ENCODE measurements around the gene GRID1.
A peak's percentile ranks its signal among the peaks of the same experiment; 100 is the strongest.

The GRID1 gene

DNA sequence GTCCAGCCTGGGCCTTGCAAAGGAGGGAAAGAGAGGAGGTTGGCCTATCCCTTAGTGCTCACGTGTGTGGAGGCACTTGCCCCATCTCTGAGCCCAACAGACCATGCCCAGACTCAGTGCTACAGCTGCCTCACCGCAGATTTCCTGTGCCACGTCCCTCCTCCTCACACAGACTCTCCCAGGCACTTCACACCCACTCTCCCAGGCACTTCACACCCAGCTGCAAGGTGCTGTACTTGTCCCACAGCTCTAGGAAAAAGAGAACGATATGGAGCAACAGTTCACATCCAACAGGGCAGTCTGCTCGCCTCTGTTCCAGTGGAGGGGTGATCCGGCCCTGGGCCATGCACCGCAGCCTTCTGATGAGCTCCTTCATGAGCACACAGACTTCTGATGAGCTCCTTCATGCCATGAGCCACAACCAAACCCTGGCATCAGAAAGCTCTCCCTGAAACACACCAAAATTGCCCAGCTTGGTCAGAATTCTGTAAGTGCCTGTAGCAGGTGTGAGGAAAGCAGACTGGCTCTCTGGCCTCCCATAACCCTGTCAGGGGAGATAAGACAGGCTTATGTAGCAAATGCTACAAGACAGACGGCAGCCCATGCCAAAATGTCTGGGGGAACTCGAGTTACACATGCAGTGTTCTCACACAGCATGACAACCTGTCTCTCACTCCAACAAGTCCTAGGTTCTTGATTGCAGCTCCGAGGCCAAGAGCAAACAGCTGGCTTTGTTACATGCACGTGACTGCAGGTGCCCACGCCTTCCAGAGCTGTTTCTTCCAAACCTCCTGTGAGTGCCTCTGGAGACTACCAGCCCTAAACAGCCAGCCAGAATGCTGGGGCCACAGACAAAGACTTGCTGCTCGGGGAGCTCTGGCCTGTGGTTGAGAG lies 348.5 kb downstream of the GRID1 start:
- no peak for DNase-seq

DNA sequence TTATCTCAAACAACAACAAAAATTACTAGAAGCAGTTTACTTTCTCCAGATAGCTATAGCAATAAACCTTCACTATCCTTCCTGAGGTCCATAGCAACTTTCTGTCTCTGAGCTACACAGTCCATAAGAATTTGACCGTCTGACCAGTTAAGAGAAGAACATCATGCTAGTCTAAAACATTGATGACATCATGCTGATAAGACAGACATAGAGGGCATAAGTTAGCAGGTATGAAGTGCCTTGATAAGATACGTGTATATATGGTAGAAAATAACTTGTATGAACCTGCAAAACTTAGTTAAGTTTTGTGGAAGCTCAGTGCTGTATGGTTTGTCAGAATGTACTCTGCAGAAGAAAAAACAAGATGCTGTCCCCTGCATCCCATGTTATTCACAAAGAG lies 353.0 kb downstream of the GRID1 start:
- DNase-seq, result no peak

DNA sequence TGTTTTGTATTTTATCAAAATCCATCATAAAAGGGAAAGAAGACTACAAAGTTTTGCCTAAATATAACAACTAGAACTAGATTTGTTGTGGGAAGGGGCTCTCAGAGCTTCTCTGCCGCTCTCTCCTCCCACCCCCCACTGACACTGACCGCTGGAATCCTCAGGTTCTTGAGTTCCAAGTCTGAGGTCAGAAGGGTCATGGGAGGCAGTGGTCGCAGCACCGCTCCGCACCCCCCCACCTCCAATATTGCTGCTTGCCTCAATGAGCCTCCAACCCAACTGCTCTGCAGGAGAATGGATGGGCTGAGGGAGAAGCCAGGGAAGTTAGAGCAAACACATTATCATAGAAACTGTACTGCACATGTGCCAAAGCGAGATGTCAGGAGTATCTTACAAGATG lies 359.4 kb downstream of the GRID1 start:
- DNase-seq, result no peak

DNA sequence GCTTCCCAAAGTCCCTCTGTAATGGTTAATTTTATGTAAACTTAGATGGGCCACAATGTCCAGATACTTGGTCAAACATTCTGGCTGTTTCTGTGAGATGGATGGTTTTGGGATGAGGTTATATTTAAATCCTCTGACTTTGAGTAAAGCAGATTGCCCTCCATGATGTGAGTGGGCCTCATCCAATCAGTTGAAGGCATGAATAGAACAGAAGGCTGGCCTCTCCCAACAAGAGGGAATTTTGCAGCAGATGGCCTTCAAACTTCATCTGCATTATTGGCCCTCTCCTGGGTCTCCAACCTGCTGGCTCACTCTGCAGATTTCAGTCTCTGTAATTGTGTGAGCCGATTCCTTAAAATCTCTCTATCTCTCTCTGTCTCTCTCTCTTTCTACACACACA lies 362.3 kb downstream of the GRID1 start:
- DNase-seq, result no peak

DNA sequence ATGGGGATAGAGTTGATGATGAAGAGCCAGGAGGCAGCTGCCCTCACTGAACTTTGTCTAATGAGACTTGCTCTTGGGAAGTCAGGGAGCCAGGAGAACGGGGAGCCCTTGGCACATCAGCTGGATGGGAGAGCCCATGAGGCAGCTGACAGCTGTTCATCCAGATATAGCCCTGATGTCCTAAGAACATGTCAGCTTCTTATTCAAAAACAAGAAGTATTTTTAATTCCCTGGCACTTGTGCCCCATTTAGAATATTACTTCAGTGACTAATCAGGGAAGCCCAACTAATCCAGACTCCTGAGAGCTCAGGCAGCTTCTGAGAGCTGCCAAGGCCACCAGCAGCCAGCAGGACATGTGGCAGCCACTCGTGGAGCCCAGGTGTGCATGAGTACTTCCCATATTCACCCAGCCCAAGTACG lies 363.4 kb downstream of the GRID1 start:
- DNase-seq, result no peak

DNA sequence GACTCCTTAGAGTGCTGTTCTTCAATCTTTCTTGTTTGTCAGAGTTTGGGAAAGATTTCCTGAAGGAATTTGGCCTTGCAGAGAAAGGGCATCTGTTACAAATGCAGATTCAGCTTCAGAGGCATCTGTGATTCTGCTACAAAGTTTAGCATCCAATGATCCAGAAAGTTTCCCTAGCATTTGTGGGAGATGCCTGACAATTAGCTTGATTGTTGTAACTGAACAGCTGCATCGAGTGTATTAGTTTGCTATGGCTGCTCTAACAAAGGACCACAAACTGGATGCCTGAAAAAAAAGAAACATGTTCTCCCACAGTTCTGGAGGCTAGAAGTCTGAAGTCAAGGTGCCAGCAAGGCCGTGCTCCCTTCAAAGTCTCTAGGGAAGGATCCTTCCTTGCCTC lies 365.1 kb downstream of the GRID1 start:
- DNase-seq, result no peak

DNA sequence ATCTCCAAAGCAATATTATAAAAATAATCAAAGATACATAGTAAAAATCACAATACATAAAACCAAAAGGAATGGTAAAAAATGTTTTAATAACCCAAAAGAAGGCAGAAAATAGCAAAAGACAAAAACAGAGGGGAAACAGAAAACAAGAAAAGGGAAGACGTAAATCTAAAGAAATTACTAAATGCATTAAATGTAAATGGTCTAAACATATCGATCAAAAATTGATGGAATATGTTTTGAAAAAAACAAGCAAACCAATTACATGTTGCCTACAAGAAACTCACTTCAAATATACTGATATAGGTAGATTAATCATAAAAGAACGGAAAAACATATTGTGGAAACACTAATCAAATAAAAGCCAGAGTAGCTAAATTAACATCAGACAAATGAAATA lies 369.1 kb downstream of the GRID1 start:
- DNase-seq, result no peak

DNA sequence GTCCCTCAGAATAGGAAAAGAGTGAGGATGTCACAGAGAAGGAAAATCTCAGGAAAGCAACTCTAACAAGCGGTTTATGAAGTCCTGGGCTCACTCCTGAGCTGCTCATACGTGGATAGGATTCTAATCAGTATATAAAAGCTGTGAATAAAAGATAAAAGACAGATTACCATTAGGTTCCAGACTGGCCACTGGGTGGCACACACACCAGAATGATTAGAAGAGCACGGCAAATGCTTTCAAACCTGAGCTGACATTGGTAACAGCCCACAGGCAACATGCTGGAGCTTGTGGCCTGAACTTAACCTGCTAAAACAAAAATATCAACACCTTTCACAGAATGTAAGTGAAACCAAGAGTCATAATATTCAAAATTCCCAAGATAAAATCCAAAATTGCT lies 370.8 kb downstream of the GRID1 start:
- peak; percentile 16 for DNase-seq

DNA sequence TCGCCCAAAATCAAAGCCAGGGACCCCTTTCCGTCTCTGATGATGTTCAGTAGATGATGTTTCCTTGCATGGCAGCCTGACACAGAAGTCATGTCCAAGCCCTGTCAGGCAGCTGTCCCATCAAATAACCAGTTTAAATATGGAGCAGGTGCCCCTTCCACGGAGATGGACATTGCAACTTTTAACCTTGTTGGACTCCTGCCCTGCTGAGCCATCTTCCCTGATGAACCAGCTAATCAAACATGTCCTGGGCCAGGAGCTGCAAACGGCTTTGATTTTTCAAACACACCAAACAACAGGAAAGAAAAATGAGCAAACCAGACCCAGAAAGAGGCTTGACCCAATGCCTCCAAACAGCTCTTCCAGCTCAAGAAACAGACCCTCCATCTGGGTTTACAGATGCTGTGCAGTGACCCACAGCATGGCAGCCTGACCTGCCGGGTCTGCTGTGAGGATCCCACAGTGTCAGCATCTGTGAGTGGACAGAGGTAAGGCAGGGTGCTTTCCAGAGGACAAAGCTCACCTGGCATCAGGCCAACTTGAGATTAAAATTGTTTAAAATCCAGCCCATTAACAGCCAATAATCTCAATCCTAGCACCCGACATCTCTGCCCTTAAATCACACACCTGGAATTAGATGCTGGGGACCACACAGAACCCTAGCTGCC lies 372.6 kb downstream of the GRID1 start:
- DNase-seq, result no peak

DNA sequence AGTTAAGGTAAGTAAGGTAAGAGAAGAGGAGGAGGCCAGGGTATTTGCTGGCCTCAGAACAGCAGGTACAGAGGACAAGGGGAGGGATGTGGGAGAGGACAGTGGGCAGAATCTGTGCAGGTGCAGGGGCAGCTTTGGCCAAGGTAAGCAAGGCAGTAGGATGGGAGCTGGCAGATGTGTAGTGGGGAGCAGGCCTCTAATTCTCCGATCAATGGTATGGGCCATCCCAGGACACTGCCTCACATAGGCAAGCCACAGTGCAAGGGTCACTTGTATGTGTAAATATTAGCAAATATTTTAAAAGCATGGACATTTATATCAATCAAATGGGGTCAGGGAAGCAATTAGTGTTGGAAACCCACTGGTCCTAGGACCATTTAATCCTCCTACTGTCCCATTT lies 373.5 kb downstream of the GRID1 start:
- DNase-seq, result no peak

DNA sequence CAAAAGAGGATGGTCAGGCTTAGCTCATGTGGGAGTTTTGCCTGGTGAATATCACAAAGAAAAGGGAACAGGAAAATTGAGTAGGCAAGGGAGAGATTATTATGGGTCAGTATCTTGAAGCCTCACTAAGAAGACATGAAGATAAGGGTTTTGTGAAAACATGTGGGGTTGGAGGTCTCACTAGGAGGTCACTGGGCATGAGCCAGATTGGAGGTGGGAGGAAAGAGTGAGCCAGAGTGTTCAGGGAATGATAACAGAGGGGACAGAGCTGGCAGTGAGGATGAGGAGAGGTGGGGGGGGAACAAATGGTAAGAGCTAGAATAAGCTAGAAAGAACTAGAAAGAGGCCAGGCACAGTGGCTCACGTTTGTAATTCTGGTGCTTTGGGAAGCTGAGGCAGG lies 374.3 kb downstream of the GRID1 start:
- no peak for DNase-seq

DNA sequence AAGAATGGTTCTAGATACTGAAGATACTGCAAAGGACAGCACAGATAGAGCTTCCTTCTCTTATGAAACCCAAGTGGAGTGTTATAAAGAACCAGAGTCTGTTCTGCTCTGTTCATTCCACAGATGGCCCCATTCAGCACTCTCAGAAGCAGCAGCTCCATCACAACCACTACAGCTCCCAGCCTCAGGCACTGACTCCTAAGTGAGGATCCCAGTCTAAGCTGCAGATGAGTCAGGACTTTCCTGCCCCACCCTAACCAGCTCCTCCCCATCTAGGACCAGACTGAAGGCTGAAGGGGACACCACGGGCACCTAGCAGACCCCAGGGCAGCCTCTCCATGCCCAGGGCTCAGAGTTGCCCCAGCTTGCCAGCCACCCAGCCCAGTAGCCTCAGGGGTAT lies 379.8 kb downstream of the GRID1 start:
- DNase-seq, result no peak

DNA sequence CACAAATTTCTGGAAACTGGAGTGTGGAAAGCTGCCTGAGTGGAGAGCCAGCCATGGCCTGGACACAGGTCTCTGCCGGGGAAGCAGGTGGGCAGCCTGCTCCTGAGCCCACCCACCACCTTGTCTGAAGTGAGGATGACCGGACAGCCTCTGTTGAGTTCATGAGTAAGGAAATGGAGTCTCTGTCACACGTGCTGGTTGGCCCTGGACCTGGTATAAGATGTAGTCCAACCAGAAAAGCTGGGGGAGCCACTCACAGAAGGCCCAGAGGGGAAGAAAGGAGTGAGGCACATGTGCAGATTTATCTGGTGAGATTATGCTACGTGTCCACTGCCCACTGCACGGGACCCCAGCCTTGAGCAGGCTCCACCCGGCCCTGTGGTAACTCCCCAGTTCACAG lies 383.5 kb downstream of the GRID1 start:
- DNase-seq, result no peak

DNA sequence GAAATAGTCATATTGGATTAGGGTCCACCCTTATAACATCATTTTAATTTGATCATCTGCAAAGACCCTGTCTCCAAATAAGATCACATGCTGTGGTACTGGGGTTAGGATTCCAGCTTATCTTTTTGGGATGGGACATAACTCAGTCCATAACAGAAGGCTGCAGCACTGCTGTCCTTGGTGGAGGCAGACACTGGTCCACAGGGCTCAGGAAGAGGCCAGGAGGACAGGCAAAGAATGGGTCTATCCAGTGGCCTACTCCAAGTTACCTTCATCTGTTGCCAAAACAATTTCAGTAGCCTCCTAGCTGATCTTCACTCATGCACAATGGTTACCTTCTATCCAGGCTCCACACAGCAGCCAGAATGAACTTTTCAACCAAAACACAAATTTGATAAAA lies 387.0 kb downstream of the GRID1 start:
- no peak for DNase-seq

DNA sequence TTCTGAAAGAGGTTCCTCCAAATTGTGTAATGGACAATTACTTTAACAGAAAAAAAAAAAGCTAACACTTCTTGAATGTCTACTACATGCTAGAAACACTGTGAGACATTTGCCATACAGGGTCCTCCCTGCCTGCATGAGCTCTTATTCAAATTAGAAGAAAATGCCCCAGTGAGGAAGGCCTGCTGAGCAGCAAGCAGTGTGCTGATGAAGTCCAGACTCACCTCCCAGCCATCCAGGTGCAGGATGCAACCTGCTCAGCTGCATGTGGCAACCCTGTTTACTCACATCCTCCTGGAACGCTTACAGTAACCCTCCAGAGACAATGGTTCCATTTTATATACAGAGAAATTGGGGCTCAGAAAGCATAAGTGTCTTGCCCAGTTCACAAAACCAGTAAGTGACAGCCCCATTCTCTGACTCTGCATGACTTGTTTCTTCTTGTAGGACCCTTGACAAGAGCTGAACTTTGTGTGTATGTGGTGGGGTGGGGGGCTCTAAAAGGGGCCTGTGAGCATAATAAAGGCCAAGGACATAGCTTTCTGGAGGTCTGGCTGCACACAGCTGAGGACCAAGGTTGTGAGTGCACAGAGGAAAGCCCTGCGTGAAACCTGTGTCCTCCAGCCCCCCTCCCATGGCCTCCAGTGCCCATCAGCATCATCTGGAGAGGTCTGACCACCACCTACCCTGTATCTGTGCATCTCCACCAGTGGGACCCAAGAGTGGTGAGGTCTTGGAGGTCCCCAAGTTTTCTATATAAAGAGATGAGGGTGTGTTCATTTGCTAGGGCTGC lies 387.8 kb downstream of the GRID1 start:
- no peak for DNase-seq

DNA sequence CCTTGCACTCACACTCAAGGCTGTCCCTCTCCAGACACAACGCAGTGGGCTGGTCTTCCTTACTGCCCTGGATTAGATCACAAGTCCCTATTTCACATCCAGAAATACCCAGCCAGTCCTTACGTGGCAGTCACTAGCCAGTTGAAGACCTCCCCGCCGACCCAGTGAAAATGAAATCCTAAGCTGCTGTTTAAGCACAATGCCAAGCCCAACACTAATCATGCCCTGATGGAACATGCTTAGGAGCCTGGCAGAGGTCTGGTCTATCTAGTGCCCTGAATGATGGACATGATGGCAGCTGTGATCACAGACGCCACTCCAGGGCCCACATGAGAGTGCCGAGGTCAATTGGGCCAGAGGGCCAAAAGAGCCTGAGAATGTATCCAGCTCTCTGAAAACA lies 389.0 kb downstream of the GRID1 start:
- no peak for DNase-seq

DNA sequence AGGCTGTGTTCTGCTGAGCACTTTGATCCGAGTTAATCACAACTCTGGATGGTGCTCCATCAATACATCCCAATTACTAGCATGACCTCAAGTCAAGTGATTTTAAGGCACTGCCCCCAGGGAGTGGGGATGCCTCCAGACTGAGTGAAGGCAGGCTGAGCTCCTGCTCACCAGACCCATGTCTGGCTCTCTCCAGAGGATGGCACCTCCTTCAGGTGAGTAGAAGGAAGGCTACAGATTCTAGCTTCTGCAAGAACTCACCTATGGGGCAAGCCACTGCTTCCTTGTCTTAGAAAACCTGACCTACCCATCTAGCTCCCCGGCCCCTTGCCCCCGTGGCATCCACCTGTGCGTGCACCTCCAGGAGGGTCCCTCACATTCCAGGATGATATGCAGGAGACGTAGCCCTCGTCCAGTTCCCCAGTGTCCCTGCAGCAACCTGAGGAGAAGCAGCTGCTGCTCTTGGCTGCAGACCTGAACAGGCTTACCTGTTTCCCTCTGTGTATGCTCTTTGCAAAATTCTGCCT lies 390.3 kb downstream of the GRID1 start:
- DNase-seq, result no peak

DNA sequence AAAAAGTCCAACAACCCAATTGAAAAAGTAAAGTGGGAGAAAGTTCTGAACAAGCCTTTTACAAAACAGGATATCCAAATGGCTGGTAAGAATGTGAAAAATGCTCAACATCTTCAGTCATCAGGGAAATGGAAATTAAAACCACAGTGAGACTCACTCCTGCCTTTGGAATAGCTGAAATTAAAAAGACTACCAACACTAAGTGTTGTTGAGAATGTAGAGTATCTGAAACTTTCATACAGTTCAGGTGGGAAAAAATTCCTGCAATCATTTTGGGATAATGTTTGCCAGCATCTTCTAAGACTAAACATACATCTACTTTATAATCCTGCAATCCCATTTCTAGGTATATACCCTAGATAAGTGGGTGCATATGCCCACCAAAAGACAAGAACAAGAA lies 395.1 kb downstream of the GRID1 start:
- no peak for DNase-seq

DNA sequence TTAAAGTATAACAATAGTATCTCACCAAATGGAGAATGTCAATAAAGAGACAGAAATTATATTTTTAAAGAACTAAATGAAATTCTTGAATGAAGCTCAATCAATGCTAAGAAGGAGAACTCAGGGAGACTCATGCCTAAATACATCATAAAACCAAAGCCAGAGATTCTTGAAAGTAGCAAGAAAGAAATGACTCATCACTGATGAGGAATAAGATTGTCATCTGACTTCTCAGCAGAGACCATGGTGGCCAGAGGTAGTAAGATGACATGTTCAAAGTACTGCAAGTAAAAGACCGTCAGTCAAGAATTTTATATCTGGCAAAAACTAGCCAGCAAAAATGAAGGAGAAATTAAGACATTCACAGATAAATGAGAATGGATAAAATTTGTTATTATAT lies 399.0 kb downstream of the GRID1 start:
- DNase-seq, result no peak

DNA sequence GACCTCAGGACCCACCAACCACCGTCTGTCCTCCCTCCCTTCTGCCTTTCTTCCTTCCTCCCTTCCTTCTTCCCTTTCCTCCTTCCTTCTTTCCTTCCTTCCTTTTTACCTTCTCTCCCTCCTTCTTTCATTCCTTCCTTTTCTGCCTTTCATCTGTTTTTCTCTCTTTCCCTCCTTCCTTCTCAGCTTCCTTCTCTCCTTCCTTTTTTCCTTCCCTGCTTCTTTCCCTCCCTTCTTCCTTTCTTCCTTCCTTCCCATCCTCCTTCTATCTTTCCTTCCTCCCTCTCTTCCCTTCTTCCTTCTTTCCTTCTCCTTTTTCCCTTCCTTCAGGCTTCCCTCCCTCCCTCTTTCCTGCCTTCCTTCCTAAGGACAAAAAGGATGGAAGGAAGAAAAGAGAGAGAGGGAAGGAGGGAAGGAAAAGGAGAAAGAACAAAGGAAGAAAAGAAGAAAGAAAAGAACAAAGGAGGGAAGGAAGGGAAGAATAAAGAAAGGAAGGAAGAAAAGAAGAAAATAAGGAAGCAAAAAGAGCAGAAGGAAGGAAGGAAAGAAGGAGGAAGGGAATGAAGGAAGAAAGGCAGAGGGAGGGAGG lies 405.0 kb downstream of the GRID1 start:
- DNase-seq, result no peak

DNA sequence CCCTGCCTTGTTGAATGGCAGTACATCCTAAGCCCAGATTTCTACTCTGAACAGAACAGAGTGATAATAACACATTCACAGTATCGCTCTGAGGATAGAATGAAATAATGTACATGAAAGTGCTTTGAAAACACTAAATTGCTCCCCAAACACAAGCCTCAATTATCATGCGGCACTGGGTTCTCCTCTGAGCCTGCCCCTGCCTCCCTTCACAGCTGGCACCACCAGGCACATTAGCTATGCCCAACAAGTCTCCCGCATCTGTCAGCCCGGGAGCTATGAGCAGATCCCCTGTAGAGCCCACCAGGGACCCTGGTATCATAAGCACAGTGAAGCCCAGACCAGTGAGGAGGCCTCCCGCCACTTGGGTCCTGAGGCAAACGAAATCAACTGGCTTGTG lies 405.5 kb downstream of the GRID1 start:
- DNase-seq, result no peak

DNA sequence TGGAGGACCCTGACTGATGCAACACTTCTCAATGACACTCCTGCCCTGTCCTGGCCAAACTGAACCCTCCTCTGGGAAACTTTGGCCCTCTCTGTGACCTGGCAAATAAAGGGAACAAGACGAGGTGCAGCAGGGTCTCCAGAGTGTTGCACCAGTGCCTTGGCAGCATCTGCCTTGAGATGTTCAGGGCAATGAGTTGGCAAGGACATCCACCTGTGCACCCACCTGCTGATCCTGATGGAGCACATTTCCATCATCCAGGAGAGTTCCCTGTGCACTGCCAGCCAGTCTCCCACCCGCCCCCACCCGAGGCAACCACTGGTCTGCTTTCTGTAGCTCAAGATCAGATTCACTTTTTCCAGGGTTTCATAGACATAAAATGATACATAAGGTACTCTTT lies 407.4 kb downstream of the GRID1 start:
- no peak for DNase-seq

DNA sequence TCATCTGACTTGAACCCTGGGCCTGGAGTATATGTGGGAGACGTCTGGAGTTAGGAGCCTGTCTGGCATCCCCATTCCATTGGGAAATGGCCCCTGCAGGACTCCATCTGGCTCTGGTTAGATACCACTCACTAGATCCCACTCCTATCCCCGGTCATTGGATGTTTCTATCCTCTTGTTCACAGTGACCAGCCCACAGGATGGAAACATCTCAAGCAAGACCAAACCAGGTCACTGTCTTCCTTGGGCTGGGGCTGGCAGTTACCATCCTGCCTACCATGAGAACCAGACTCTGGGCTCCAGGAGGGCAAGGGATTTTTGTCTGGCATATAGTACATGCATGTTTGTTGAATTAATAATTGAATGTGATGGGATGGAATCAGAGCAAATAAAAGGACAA lies 415.7 kb downstream of the GRID1 start:
- DNase-seq, result no peak
